Hindlimb muscle (tissue), 1 donor: ENCODE data around the gene CXCL1. TPM values are rescaled to one million over a fixed set of nuclear protein-coding genes. Genes with fewer than 3 reads are reported as not detected.

Source experiments
- DNase-seq: peaks from one replicate; pipeline ENCODE4 v3.0.0-alpha.2; 2013
- polyA plus RNA-seq: library from polyadenylated mRNA; unstranded; fragments of 120-200 nt; gene quantifications from one replicate; pipeline ENCODE4 v1.2.1, GENCODE V29; 2013; ENCODE audit not compliant: insufficient read length

Gene CXCL1
- polyA plus RNA-seq, 1 donor = not detected

GRCh38 chr4:73919691-73920090 is 50.5 kb downstream of the CXCL1 start:
- DNase-seq = no peak

Other genes starting within 250 kb of the CXCL1 start
- gene RASSF6, start 249.0 kb upstream of the CXCL1 start, polyA plus RNA-seq = 0.12 TPM
- gene CXCL8, start 128.8 kb upstream of the CXCL1 start, polyA plus RNA-seq = 2.3 TPM
- gene CXCL6, start 32.7 kb upstream of the CXCL1 start, polyA plus RNA-seq = not detected
- gene PF4V1, start 16.1 kb upstream of the CXCL1 start, polyA plus RNA-seq = not detected
- 1.2 TPM for gene PF4, start 112.6 kb downstream of the CXCL1 start, polyA plus RNA-seq
- gene PPBP, start 118.8 kb downstream of the CXCL1 start, polyA plus RNA-seq = 3.5 TPM
- gene CXCL5, start 129.3 kb downstream of the CXCL1 start, polyA plus RNA-seq = 0.15 TPM
- not detected for gene CXCL3, start 169.3 kb downstream of the CXCL1 start, polyA plus RNA-seq
- 0.37 TPM for gene CXCL2, start 229.8 kb downstream of the CXCL1 start, polyA plus RNA-seq